PC-9 (cell line): Measurements from ENCODE around the gene LRMDA. TPM values are rescaled to one million over a fixed set of nuclear protein-coding genes. Genes with fewer than 3 reads are reported as not detected.

ENCODE experiments used
- BruUV-seq: library from RNA; stranded (reverse); fragments of 400-500 nt; replicated peaks from 2 replicates; lab custom pipeline; 2021; lab: Mats Ljungman, UMichigan
- CTCF ChIA-PET: fragments of 300-600 bp; sonication (Branson Sonifier 250); formaldehyde crosslinking; loops from one replicate; lab custom pipeline; 2022; ENCODE audit warnings: antibody characterized with exemption; lab: Charles Lee
- POLR2A ChIA-PET: fragments of 300-600 bp; sonication (Branson Sonifier 250); formaldehyde crosslinking; loops from one replicate; lab custom pipeline; 2022; ENCODE audit warnings: antibody characterized with exemption; ENCODE audit not compliant: unreplicated experiment; lab: Charles Lee
- DNase-seq, 2 experiments: peaks; one replicate each; pipeline versions ENCODE4 v3.0.0 to v3.0.0-alpha.2; 2015 to 2022; ENCODE audit warnings: mixed read lengths in 1 of 2
- H2AFZ ChIP-seq: fragments of 200-600 bp; sonication (generic); 2 replicates; pipeline ENCODE4 v1.8.1; 2017; ENCODE audit warnings: antibody characterized with exemption
- H3F3A ChIP-seq: fragments of 200-600 bp; sonication (generic); 2 replicates; pipeline ENCODE4 v1.8.1; 2017; ENCODE audit warnings: antibody characterized with exemption, mild to moderate bottlenecking, low read depth; ENCODE audit not compliant: insufficient read depth
- H3K27ac ChIP-seq: fragments of 200-600 bp; sonication (generic); 2 replicates; pipeline ENCODE4 v1.6.1; 2016; ENCODE audit warnings: mixed run types
- H3K27me3 ChIP-seq: fragments of 200-600 bp; sonication (generic); 2 replicates; pipeline ENCODE4 v1.6.1; 2016; ENCODE audit warnings: low read depth, mixed run types; ENCODE audit not compliant: insufficient read depth
- H3K36me3 ChIP-seq: fragments of 200-600 bp; sonication (generic); 2 replicates; pipeline ENCODE4 v1.6.1; 2016; ENCODE audit warnings: low read depth, mixed run types
- H3K4me1 ChIP-seq: fragments of 200-600 bp; sonication (generic); replicated peaks from 2 replicates; pipeline ENCODE4 v1.6.1; 2016; ENCODE audit warnings: mixed run types; ENCODE audit not compliant: insufficient read depth
- H3K4me2 ChIP-seq: fragments of 200-600 bp; sonication (generic); 2 replicates; pipeline ENCODE4 v1.6.1; 2017; ENCODE audit warnings: mixed run types
- H3K4me3 ChIP-seq: fragments of 200-600 bp; sonication (generic); 2 replicates; pipeline ENCODE4 v1.6.1; 2016; ENCODE audit warnings: mixed run types
- H3K79me2 ChIP-seq: fragments of 200-600 bp; sonication (generic); 2 replicates; pipeline ENCODE4 v1.6.1; 2017; ENCODE audit warnings: low read depth, mixed run types
- H3K9me2 ChIP-seq: fragments of 200-600 bp; sonication (generic); 2 replicates; pipeline ENCODE4 v1.8.1; 2017; ENCODE audit warnings: mild to moderate bottlenecking; ENCODE audit not compliant: insufficient read depth
- H3K9me3 ChIP-seq: fragments of 200-600 bp; sonication (generic); 2 replicates; pipeline ENCODE4 v1.8.1; 2016; ENCODE audit warnings: low read depth; ENCODE audit not compliant: insufficient read depth
- H4K20me1 ChIP-seq: fragments of 200-600 bp; sonication (generic); 2 replicates; pipeline ENCODE4 v1.8.1; 2017; ENCODE audit not compliant: insufficient read depth
- CTCF ChIP-seq: fragments of 200-600 bp; sonication (generic); conservative IDR thresholded peaks from 2 replicates; pipeline ENCODE4 v1.6.1; 2017; ENCODE audit warnings: mixed run types, antibody characterized with exemption, mild to moderate bottlenecking, moderate library complexity
- EZH2 ChIP-seq: fragments of 200-600 bp; sonication (generic); IDR thresholded peaks from 2 replicates; pipeline ENCODE4 v1.8.0; 2017; ENCODE audit warnings: antibody characterized with exemption, low read depth
- intact Hi-C: fragments of 100-400 bp; cut with micrococcal nuclease; formaldehyde crosslinking; loops from one replicate; pipeline ENCODE4 v1.10.0; 2022; ENCODE audit not compliant: unreplicated experiment
- total RNA-seq: library from RNA; stranded (reverse); gene quantifications from 2 replicates; pipeline ENCODE4 v1.2.3, GENCODE V29; 2021

Gene LRMDA
- total RNA-seq, 1 experiment from 2014 or later: not detected

GRCh38 chr10:76252733-76253132, 821.3 kb downstream of the LRMDA start:
- H3K4me1 ChIP-seq: no peaks in the 10 kb centered on the region
- H3K4me2 ChIP-seq: no peak overlapping the region
- no peaks in the 10 kb centered on the region for H3K9me3 ChIP-seq
- no peaks in the 10 kb centered on the region for H4K20me1 ChIP-seq
- POLR2A ChIA-PET: no interaction called here
- TF ChIP-seq EZH2: no peak
- TF ChIP-seq CTCF: no peak
- H3K9me2 ChIP-seq: no peaks in the 10 kb centered on the region
- no peaks in the 10 kb centered on the region for H3K27me3 ChIP-seq
- H3K36me3 ChIP-seq: no peaks in the 10 kb centered on the region
- no peak overlapping the region for H2AFZ ChIP-seq
- no peaks in the 10 kb centered on the region for H3K79me2 ChIP-seq
- CTCF ChIA-PET: no interaction called here
- intact Hi-C loops: no loop called here
- H3K27ac ChIP-seq: no peak overlapping the region
- DNase-seq: no peak
- no TSS peak for BruUV-seq
- no peak overlapping the region for H3K4me3 ChIP-seq
- no peaks in the 10 kb centered on the region for H3F3A ChIP-seq

GRCh38 chr10:76255241-76255640, 823.8 kb downstream of the LRMDA start:
- no TSS peak for BruUV-seq
- Histone ChIP-seq H4K20me1 (no peaks in the 10 kb centered on the region), H2AFZ (no peak overlapping the region), H3K4me2 (no peak overlapping the region), H3K27me3 (no peaks in the 10 kb centered on the region), H3K9me3 (peaks cover 5% of the 10 kb centered on the region; the same call in 1 of the 2 replicates), H3K4me3 (no peak overlapping the region), H3K27ac (no peak overlapping the region), H3K9me2 (no peaks in the 10 kb centered on the region; the same call in 1 of the 2 replicates), H3K79me2 (no peaks in the 10 kb centered on the region), H3K36me3 (no peaks in the 10 kb centered on the region), H3F3A (no peaks in the 10 kb centered on the region), H3K4me1 (no peaks in the 10 kb centered on the region)
- DNase-seq: no peak
- intact Hi-C loops: no loop called here
- TF ChIP-seq CTCF (no peak), EZH2 (no peak)
- CTCF ChIA-PET: no interaction called here
- POLR2A ChIA-PET: no interaction called here

- no peak for DNase-seq
Observed at GRCh38 chr10:76257816-76258215, 826.4 kb downstream of the LRMDA start.

More at GRCh38 chr10:76257816-76258215, 826.4 kb downstream of the LRMDA start:
- intact Hi-C loops: no loop called here
- BruUV-seq: no TSS peak
- peaks cover 7% of the 10 kb centered on the region for H3K9me3 ChIP-seq
- H3K36me3 ChIP-seq: no peaks in the 10 kb centered on the region
- H3K4me2 ChIP-seq: no peak overlapping the region
- no peak overlapping the region for H3K4me3 ChIP-seq
- TF ChIP-seq CTCF (no peak), EZH2 (no peak)
- no peaks in the 10 kb centered on the region; the same call in 1 of the 2 replicates for H3K9me2 ChIP-seq
- no peaks in the 10 kb centered on the region for H3F3A ChIP-seq
- H3K79me2 ChIP-seq: no peaks in the 10 kb centered on the region
- H3K27ac ChIP-seq: no peak overlapping the region
- POLR2A ChIA-PET: no interaction called here
- CTCF ChIA-PET: no interaction called here
- H2AFZ ChIP-seq: no peak overlapping the region
- no peaks in the 10 kb centered on the region for H3K27me3 ChIP-seq
- no peaks in the 10 kb centered on the region for H3K4me1 ChIP-seq
- H4K20me1 ChIP-seq: no peaks in the 10 kb centered on the region
